HG02885 (cell line): ENCODE results near the gene MUS81.
"Not testable (repeated sequence)": the region's sequence is repeated elsewhere in the genome, so short reads cannot be mapped to it uniquely, and the experiment has no call there.

Source experiments
- ATAC-seq: cut with Tn5 transposase; IDR thresholded peaks from one replicate; pipeline ENCODE4 v1.9.1; 2021; ENCODE audit warnings: mild to moderate bottlenecking; ENCODE audit not compliant: unreplicated experiment, poor library complexity

Gene MUS81, protein sequence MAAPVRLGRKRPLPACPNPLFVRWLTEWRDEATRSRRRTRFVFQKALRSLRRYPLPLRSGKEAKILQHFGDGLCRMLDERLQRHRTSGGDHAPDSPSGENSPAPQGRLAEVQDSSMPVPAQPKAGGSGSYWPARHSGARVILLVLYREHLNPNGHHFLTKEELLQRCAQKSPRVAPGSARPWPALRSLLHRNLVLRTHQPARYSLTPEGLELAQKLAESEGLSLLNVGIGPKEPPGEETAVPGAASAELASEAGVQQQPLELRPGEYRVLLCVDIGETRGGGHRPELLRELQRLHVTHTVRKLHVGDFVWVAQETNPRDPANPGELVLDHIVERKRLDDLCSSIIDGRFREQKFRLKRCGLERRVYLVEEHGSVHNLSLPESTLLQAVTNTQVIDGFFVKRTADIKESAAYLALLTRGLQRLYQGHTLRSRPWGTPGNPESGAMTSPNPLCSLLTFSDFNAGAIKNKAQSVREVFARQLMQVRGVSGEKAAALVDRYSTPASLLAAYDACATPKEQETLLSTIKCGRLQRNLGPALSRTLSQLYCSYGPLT

DNA sequence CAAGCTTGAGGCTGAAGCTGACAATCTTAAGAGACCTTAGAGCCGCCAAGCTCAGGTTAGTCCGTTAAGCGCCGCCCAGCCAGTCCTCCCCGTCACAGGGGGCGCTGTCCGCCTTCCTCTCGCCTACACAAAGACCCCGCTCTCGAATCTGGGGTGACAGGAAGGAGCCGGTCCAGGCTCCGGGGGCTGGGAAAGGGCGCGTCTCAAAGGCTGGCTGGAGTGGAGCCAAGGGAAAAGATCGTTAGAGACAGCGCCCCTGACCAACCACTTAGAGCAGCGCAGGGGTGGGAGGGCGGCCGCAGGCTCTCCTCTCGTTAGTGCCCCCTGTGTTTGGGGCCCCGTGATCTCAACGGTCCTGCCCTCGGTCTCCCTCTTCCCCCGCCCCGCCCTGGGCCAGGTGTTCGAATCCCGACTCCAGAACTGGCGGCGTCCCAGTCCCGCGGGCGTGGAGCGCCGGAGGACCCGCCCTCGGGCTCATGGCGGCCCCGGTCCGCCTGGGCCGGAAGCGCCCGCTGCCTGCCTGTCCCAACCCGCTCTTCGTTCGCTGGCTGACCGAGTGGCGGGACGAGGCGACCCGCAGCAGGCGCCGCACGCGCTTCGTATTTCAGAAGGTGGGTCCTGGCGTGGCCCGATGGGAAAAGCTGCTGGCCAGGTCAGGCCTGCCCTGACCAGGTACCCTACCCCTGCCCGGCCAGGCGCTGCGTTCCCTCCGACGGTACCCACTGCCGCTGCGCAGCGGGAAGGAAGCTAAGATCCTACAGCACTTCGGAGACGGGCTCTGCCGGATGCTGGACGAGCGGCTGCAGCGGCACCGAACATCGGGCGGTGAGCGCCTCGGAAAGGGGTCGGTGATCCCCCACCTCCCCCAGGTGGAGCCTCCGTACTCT lies at the start of gene MUS81:
TSS of gene MUS81 (plus strand) at position 156 of the 887 bp plus-strand sequence. CDS start at position 477, 321 bp downstream.
- ATAC-seq = peak; percentile 29

DNA sequence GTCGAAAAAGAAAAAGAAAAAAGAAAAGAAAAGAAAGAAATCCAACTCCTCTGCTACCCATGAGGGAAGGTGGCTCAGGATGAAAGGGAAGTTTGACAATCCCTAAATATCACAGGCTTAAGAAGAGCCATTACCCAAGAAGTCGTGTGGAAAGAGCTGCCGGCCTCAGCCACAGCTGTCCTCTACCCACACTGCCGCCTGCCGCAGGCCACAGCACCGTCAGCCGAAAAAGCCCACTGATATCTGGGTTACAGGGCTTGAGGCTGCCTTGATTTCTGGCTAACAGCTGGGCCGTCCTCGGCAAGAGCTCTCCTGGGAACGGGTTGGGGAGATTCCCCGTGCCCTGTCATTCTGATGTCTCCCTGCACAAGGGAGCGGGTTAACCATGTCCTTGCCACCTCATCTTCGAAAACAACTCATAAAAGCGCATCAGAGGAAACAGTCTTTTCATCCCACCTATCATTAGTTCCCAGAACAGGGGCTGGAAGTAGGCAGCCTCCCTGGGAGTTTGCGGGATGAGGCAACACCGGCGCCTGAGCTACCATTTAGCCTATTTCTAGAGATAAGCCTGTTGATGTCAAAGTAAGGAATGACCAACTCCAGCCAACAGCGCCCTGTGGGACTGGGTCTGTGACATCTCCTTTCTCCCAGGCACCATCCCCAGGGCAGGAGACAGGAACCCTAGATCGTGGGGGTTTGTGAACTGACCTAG lies 48.3 kb upstream of the MUS81 start:
- no peak for ATAC-seq

DNA sequence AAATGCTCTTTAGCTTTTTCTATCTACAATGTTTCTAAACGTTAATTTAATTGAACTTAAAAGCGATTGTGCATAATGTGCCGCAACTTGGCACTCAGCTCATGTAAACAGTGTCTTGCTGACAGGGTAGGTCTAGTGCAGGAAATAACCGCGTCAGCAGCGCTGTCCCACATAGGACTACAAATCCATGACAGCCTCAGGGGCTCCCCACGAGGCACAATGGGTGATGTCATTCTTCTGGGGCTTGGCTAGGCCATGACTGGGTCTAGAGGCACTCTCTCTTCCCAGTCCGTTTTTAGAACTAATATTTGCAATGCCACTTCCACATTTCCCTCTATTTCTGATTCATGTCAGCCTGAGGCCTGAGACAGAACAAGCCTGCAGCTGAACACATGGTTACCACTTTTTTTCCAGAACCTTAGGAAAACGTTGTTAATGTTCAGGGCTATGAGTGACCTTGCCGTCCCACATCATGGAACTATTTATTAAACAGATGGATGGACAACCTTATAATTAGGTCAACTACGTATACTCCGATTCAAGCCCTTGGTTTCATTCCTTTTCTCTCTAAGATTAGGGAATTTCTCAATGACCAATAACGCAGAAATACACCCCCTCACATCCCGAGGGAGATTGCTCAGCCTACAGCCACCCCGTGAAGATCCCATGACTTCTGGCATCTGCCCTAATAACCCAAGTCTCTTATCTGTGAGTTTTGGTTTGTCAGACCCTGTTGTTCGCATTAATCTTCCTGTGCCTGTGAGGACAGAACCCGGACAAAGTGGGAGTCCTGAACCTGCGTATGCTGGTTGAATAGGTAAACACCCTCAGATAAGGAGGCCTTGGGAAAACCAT lies 45.9 kb upstream of the MUS81 start:
- ATAC-seq = no peak

DNA sequence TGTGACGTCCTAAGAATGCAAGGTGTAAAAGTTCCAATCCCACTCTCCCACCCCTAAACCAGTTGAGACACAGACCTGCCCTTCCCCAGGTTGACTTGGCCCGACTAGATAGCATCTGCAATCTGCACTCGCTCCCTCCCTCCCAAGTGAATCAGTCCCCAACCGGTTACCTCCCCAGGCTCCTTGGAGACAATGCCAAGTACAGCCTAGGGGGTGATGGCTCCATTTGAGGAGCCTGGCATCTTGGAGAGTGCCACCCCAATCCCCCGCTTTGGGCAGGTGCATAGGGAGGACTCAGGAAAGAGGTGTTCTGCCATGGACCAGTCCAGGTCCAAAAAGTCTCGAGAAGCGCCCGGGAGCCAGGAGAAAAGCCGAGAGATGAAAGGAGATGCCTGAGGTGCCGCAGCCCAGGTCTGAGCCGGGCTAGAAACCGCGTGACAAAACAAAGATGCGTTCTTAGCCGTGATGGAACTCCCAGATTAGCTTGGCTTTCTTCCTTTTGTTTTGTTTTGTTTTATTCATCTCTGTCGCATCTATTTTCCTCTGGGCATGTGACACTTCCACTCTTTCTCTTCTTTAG lies 45.2 kb upstream of the MUS81 start:
- no peak for ATAC-seq

DNA sequence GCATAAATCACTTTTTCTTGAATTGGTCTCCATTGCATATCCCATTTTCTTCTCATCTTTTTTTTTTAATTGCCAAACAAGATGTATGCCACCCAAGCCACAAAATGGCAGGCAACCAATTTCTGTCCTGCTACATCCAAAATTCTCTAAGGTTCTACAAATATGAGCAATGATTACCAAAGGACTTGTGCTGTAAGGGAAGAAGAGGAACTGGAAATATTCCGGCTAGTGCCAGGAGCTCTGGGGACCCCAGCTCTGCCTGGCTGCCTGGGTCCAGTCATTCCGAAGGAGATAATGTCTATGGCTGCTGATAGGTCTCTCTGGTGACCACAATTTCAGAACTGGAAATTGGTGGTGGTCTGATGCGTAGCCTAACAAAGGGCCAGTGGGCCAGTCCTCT lies 43.5 kb upstream of the MUS81 start:
- no peak for ATAC-seq

DNA sequence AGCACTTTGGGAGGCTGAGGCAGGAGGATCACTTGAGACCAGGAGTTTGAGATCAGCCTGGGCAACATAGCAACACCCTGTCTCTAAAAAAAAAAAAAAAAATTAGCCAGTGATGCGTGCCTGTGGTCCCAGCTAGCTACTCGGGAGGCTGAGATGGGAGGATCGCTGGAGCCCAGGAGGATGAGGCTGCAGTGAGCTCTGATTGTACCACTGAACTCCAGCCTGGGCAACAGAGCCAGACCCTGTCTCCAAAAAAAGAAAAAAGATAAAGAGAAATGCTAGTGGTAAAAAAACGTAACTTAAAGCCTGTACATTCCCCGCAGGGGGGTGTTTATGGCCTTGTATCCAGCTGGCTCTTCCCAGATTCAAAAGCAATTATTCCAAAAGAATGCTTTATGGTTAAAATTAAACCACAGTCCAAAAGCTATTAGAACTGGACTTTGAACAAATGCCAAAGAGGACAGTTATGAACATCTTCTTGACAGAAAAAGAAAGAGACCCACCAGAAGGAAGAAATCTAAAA lies 42.9 kb upstream of the MUS81 start:
- ATAC-seq = no peak

DNA sequence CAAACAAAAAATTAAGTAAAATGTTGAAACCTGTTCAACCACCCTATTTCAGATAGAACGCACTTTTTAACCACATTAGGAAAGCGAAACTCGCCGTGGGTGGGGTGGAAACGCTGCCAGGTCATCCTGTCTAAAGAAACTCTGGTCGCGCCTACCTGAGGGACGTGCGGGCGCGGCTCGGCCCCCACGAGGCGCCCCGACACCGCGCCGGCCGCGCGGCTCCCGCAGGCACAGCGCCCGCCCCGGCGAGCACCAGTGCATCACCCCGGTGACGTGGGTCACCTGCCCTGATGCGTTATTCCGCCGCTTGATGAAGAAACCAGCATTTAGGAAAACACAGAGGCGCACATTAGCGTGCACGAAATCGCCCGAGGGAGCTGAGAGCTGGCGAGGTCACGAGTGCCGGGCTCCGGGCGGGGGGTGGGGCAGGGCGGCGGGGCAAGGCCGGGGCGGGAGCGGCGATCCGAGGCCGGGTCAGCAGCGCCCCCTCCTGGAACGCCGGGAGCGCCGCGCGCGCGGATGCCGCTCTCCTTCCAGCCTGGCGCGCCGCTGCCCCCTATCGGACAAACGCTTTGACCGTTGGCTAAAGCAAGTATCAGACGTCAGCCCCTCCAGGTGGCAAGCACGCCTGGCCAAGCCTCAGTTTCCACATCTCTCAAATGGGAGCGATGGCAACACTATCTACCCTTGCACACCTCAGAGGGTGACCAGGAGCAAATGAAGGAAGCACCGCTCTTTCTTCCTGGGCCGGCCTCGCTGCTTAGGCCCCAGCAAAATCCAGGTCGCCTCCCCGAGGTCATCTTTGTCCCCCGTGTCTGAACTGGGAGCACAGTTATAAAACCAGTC lies 42.2 kb upstream of the MUS81 start:
- ATAC-seq = peak; percentile 87

DNA sequence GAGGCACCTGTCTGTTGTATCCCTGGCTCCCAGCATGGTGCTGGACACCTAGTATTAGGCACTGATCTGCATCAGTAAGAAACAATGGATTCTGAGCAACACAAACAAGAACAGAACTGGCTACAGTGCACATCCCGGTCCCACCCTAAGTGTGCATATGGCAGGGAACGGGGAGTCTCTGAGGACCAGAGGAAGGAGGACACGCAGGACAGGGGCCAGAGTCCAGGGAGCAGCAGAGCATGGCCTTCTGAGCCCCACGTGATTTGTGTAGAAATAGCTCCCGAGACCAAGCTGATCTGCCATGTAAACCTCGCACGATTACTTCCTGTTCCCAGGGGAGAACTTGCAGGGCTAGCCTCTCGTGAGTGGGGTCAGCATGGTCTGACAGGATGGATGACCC lies 39.1 kb upstream of the MUS81 start:
- ATAC-seq = no peak

DNA sequence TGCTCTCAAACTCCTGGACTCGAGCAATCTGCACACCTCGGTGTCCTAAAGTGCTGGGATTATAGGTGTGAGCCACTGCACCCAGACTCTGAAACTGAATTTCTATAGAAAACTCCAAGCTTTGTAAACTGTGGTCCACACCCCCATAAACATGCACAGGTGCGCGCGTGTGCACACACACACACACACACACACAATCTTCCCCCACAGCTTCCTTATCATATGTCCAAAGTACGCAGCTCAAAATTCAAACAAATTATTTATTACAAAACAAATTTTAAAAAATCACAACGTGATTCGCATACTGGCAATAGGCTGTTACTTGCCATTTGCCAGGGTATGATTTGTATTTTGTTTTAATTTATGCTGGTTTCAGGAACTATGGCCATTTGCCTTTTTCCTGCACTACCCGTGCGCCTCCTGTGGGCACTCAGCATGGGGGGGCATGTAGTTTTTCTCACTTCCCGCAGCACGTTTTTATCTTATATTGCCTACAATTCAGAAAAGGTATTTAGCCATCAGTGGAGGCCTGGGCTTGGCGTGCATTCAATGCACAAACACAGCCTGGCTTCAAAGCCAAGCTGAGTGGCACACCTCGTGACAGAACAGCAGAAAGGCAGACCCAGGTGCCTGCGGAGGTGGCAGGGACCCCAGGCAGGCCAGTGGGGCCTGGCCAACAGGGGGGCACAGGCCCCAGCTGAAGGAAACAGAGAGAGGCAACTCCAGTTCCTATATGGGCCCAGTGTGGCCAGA lies 37.3 kb upstream of the MUS81 start:
- no peak for ATAC-seq

DNA sequence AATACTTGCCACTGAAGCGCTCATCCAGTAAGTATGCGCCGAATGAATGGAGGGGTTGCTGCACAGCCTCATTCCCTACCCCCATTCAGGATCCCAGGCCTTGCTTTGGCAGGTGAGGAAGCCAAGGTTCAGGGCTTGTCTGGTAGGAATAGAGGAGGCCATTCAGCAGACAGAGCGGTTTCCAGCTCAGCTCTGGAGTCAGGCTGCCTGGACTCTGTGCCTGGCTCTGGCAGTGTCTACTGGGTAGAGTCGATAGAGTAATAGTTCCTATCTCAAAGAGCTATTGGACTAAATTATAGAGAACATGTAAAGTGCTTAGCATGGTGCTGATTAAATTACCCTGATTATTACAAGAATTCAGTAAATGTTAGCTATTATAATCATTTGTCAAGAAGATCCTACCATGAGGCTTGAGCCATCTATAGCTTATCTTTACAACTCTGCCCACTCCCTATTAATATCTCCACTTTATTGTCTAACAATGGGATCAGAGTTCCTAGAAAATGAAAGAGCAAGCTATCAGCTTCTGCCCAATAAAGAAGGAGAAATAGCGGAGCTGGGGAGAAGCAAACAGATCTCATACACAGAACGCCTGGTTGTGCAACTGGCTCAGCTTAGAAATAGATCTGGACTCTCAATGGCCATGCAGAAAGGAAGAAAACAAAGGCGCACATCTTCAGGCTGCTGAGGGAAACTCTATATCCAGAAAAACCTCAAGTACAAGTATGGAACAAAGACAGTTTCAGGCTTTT lies 33.1 kb upstream of the MUS81 start:
- ATAC-seq = no peak

DNA sequence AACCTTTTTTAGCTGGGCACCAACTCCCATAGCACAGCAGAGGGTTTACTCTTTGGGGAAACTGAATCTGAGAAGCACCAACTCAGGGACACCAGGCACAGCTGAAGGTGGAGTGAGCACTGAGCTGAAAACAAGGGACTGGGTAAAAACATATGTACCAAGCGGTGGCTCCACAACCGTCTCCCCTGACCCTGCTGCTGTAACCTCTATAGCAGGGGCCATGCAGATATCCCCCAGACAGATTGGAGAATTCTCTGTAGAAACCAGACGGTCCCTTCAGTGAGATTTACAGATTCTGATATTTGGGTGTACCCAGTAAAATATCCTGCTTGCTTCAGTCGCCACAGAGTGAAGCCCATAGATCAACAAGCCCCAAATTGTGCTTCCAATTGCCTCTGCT lies 30.8 kb upstream of the MUS81 start:
- ATAC-seq = no peak

DNA sequence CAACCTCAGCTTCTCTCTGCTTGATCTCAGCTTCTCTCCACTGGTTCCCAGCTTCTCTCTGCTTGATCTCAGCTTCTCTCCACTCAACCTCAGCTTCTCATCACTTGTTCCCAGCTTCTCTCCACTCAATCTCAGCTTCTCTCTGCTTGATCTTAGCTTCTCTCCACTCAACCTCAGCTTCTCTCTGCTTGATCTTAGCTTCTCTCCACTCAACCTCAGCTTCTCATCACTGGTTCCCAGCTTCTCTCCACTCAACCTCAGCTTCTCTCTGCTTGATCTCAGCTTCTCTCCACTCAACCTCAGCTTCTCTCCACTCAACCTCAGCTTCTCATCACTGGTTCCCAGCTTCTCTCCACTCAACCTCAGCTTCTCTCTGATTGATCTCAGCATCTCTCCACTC lies 28.0 kb upstream of the MUS81 start:
- ATAC-seq = not testable (repeated sequence)

DNA sequence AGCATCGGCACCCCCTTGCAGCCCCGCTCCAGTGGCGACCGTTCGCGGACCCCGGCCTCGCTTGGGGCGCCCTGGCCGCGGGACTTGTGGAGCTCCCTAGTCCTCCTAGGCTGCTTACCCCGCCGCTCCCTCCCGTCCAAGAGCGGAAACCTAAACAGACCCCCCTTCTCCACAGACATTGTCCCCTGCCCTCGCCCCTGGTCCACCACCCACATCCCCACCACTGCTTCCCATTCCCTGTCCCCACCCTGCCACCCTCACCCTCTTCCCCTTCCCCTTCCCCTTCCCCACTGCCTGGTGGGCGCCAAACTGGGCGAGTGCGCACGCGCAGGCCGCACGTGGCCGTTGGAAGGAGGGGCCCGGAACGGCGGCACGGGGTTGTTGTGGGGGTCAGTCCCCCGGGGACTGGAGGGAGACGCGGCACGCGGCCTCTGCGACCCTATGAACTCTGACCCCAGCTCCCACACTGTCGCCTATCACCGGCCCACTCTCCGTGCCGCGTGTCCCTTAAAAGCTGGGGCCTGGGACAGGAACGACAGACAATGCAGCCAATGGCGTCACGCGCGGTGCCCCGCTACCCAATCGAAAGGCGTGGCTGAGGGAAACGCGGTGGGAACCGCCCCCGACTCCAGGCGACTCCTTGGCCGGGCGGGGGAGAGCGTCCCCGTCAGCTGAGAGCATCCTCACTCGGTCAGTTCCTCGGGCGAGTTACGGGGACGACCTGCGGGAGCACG lies 26.8 kb upstream of the MUS81 start, which contains the start of gene SNX32:
TSS of gene SNX32 (plus strand) at position 667 of the 734 bp plus-strand sequence. CDS start 103 bp downstream, outside the sequence.
- peak; percentile 95 for ATAC-seq

DNA sequence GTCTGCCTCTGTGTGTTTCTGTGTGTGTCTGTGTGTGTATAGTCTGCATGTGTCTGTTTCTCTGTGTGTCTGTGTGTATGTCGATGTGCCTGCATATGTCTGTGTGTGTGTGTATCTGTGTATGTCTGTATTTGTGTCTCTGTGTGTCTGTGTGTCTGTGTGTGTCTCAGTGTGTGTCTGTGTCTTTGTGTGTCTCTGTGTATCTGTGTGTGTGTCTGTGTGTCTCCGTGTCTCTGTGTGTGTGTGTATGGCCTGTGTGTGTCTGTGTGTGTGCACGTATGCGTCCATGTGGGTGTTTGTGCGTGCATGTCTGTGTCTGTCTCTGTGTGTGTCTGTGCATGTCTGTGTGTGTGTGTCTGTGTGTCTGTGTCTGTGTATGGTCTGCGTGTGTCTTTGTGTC lies 26.0 kb upstream of the MUS81 start:
- ATAC-seq = peak; percentile 5

DNA sequence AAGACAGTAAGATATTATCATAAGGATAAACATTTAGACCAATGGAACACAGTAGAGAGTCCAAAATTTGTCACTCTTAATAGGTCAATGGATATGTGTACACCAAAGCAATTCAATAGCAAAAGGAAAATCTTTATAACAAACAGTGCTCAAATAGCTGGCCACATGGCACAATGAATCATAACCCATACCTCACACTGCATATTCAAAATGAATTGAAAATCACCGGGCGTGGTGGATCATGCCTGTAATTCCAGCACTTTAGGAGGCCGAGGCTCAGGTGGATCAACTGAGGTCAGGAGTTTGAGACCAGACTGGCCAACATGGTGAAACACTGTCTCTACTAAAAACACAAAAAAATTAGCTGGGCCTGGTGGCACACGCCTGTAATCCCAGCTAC lies 18.1 kb upstream of the MUS81 start:
- ATAC-seq = no peak

DNA sequence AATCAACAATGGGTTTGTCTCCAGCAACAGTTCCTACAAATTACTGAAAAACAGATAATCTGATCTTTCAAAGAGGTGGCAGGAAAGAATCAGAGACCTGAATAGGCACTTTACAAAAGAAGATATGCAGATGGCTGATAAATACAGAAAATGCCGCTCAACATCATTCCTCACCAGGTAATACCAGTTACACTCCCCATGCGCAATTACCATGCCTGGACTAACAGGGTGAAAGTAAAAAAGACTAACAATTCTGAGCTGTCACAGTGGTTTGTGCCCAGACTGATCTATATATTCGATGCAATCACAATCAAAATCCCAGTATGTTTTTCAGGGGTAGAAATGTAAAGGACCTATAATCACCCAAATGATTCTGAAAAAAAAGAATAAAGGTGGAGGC lies 16.4 kb upstream of the MUS81 start:
- ATAC-seq = no peak
